HEK293 (cell line): Measurements from ENCODE around the gene MAML3.

Experiments used
- BCL11B ChIP-seq: fragments of 450-650 bp; formaldehyde crosslinking; IDR thresholded peaks from 2 replicates; pipeline ENCODE4 v1.5.1; 2016; ENCODE audit warnings: low read depth, missing biosample characterization, missing genetic modification characterization
- CTCF ChIP-seq: fragments of 450-650 bp; formaldehyde crosslinking; IDR thresholded peaks from 2 replicates; pipeline ENCODE4 v1.5.1; 2016; ENCODE audit warnings: missing biosample characterization, missing genetic modification characterization
- FEZF1 ChIP-seq: fragments of 450-650 bp; formaldehyde crosslinking; IDR thresholded peaks from 2 replicates; pipeline ENCODE4 v1.5.1; 2016; ENCODE audit warnings: missing biosample characterization, missing genetic modification characterization
- GFI1B ChIP-seq: fragments of 450-650 bp; formaldehyde crosslinking; IDR thresholded peaks from 2 replicates; pipeline ENCODE4 v1.5.1; 2016; ENCODE audit warnings: missing biosample characterization, missing genetic modification characterization
- GLI2 ChIP-seq: fragments of 450-650 bp; formaldehyde crosslinking; IDR thresholded peaks from 2 replicates; pipeline ENCODE4; 2017; ENCODE audit warnings: missing biosample characterization, missing genetic modification characterization, low read depth, borderline replicate concordance
- GLI4 ChIP-seq: fragments of 450-650 bp; formaldehyde crosslinking; IDR thresholded peaks from 2 replicates; pipeline ENCODE4 v1.5.1; 2016; ENCODE audit warnings: missing biosample characterization, missing genetic modification characterization
- GLIS1 ChIP-seq: fragments of 450-650 bp; formaldehyde crosslinking; IDR thresholded peaks from 2 replicates; pipeline ENCODE4 v1.5.1; 2016; ENCODE audit warnings: missing biosample characterization, missing genetic modification characterization
- GLIS2 ChIP-seq: fragments of 450-650 bp; formaldehyde crosslinking; IDR thresholded peaks from 2 replicates; pipeline ENCODE4 v1.5.1; 2016; ENCODE audit warnings: missing biosample characterization, missing genetic modification characterization
- HOXA7 ChIP-seq: sonication (generic); formaldehyde crosslinking; IDR thresholded peaks from 2 replicates; pipeline ENCODE4 v1.8.1; 2022; ENCODE audit warnings: missing genetic modification reagents, borderline replicate concordance
- MEIS1 ChIP-seq: sonication (generic); formaldehyde crosslinking; IDR thresholded peaks from 2 replicates; pipeline ENCODE4 v1.8.1; 2022; ENCODE audit warnings: missing genetic modification reagents, mild to moderate bottlenecking, borderline replicate concordance
- PRDM1 ChIP-seq: fragments of 450-650 bp; formaldehyde crosslinking; IDR thresholded peaks from 2 replicates; pipeline ENCODE4; 2016; ENCODE audit warnings: missing biosample characterization, missing genetic modification characterization
- REST ChIP-seq: fragments of 450-650 bp; formaldehyde crosslinking; IDR thresholded peaks from 2 replicates; pipeline ENCODE4 v1.5.1; 2016; ENCODE audit warnings: missing biosample characterization, missing genetic modification characterization
- ZBTB20 ChIP-seq: fragments of 450-650 bp; formaldehyde crosslinking; IDR thresholded peaks from 2 replicates; pipeline ENCODE4 v1.5.1; 2016; ENCODE audit warnings: missing biosample characterization, missing genetic modification characterization
- ZBTB21 ChIP-seq: fragments of 450-650 bp; formaldehyde crosslinking; IDR thresholded peaks from 2 replicates; pipeline ENCODE4 v1.5.1; 2017; ENCODE audit warnings: missing biosample characterization, missing genetic modification characterization
- ZFP37 ChIP-seq: fragments of 450-650 bp; formaldehyde crosslinking; IDR thresholded peaks from 2 replicates; pipeline ENCODE4 v1.5.1; 2016; ENCODE audit warnings: missing biosample characterization, missing genetic modification characterization
- ZFP41 ChIP-seq: fragments of 450-650 bp; formaldehyde crosslinking; IDR thresholded peaks from 2 replicates; pipeline ENCODE4 v1.5.1; 2016; ENCODE audit warnings: missing biosample characterization, missing genetic modification characterization, borderline replicate concordance
- ZNF114 ChIP-seq: fragments of 450-650 bp; formaldehyde crosslinking; IDR thresholded peaks from 2 replicates; pipeline ENCODE4 v1.5.0; 2017; ENCODE audit warnings: missing biosample characterization, missing genetic modification characterization
- ZNF146 ChIP-seq: fragments of 450-650 bp; formaldehyde crosslinking; IDR thresholded peaks from 2 replicates; pipeline ENCODE4 v1.5.1; 2016; ENCODE audit warnings: missing biosample characterization, missing genetic modification characterization
- ZNF214 ChIP-seq: fragments of 450-650 bp; formaldehyde crosslinking; IDR thresholded peaks from 2 replicates; pipeline ENCODE4 v1.5.1; 2017; ENCODE audit warnings: missing biosample characterization, mild to moderate bottlenecking, missing genetic modification characterization, borderline replicate concordance
- ZNF221 ChIP-seq: fragments of 450-650 bp; formaldehyde crosslinking; IDR thresholded peaks from 2 replicates; pipeline ENCODE4 v1.5.1; 2017; ENCODE audit warnings: missing biosample characterization, missing genetic modification characterization, borderline replicate concordance
- ZNF292 ChIP-seq: fragments of 450-650 bp; formaldehyde crosslinking; IDR thresholded peaks from 2 replicates; pipeline ENCODE4 v1.5.1; 2016; ENCODE audit warnings: low read depth, missing biosample characterization, missing genetic modification characterization, borderline replicate concordance
- ZNF302 ChIP-seq: fragments of 450-650 bp; formaldehyde crosslinking; IDR thresholded peaks from 2 replicates; pipeline ENCODE4 v1.5.1; 2016; ENCODE audit warnings: missing biosample characterization, missing genetic modification characterization, low read depth
- ZNF404 ChIP-seq: fragments of 450-650 bp; formaldehyde crosslinking; IDR thresholded peaks from 2 replicates; pipeline ENCODE4 v1.5.1; 2017; ENCODE audit warnings: missing biosample characterization, missing genetic modification characterization
- ZNF426 ChIP-seq: fragments of 450-650 bp; formaldehyde crosslinking; IDR thresholded peaks from 2 replicates; pipeline ENCODE4 v1.5.1; 2017; ENCODE audit warnings: missing biosample characterization, missing genetic modification characterization, mild to moderate bottlenecking, inconsistent platforms, moderate library complexity
- ZNF561 ChIP-seq: fragments of 450-650 bp; IDR thresholded peaks from 2 replicates; pipeline ENCODE4 v1.5.1; 2018; ENCODE audit warnings: missing biosample characterization, missing genetic modification characterization, borderline replicate concordance
- ZNF621 ChIP-seq: fragments of 450-650 bp; formaldehyde crosslinking; IDR thresholded peaks from 2 replicates; pipeline ENCODE4 v1.5.1; 2017; ENCODE audit warnings: missing biosample characterization, missing genetic modification characterization
- ZNF677 ChIP-seq: fragments of 450-650 bp; IDR thresholded peaks from 2 replicates; pipeline ENCODE4 v1.5.0; 2018; ENCODE audit warnings: missing biosample characterization, mild to moderate bottlenecking, missing genetic modification characterization, moderate library complexity
- ZNF704 ChIP-seq: fragments of 450-650 bp; formaldehyde crosslinking; IDR thresholded peaks from 2 replicates; pipeline ENCODE4 v1.5.1; 2016; ENCODE audit warnings: missing biosample characterization, missing genetic modification characterization
- ZNF837 ChIP-seq: fragments of 450-650 bp; formaldehyde crosslinking; IDR thresholded peaks from 2 replicates; pipeline ENCODE4 v1.5.1; 2016; ENCODE audit warnings: missing biosample characterization, missing genetic modification characterization
- ZSCAN16 ChIP-seq: fragments of 450-650 bp; formaldehyde crosslinking; IDR thresholded peaks from 2 replicates; pipeline ENCODE4 v1.5.1; 2016; ENCODE audit warnings: missing biosample characterization, missing genetic modification characterization
- ZSCAN4 ChIP-seq: fragments of 450-650 bp; formaldehyde crosslinking; IDR thresholded peaks from 2 replicates; pipeline ENCODE4 v1.5.1; 2017; ENCODE audit warnings: missing biosample characterization, missing genetic modification characterization
- TF ChIP-seq, protein P1 (sequence below): IDR thresholded peaks from 2 replicates; pipeline ENCODE4 v1.6.1; 2011; ENCODE audit warnings: mild to moderate bottlenecking, low read depth, low read length, borderline replicate concordance

The MAML3 gene

GRCh38 chr4:140153718-140154571 lies at the start of gene MAML3 (continued):
- no peak for TF ChIP-seq HOXA7 (CRISPR knock-in tag)
- TF ChIP-seq ZSCAN16 (tag by site-specific recombination): peak; percentile 93
- peak; percentile 53 for TF ChIP-seq FEZF1
- TF ChIP-seq BCL11B (tag by site-specific recombination): peak; percentile 81; the same call in 1 of the 2 replicates
- TF ChIP-seq MEIS1: no peak
- TF ChIP-seq GLI4 (tag by site-specific recombination): 0 out of 2 replicates have a peak, but pooled peaks have one; percentile 37
- no peak for TF ChIP-seq GLI2 (tag by site-specific recombination)
- no peak for TF ChIP-seq ZNF292 (tag by site-specific recombination)
- peak; percentile 92 for TF ChIP-seq ZNF561 (tag by site-specific recombination)
- peak; percentile 71 for TF ChIP-seq ZBTB20
- TF ChIP-seq GLIS2 (tag by site-specific recombination): peak; percentile 50; the same call in 1 of the 2 replicates
- peak; percentile 49; the same call in 1 of the 2 replicates for TF ChIP-seq GLIS1 (tag by site-specific recombination)
- no peak for TF ChIP-seq ZNF837 (tag by site-specific recombination)
- TF ChIP-seq, protein P1, sequence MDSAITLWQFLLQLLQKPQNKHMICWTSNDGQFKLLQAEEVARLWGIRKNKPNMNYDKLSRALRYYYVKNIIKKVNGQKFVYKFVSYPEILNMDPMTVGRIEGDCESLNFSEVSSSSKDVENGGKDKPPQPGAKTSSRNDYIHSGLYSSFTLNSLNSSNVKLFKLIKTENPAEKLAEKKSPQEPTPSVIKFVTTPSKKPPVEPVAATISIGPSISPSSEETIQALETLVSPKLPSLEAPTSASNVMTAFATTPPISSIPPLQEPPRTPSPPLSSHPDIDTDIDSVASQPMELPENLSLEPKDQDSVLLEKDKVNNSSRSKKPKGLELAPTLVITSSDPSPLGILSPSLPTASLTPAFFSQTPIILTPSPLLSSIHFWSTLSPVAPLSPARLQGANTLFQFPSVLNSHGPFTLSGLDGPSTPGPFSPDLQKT: no peak
- TF ChIP-seq ZNF221 (tag by site-specific recombination): no peak
- no peak for TF ChIP-seq ZNF302 (tag by site-specific recombination)
- peak; percentile 55; the same call in 1 of the 2 replicates for TF ChIP-seq REST (tag by site-specific recombination)
- no peak for TF ChIP-seq ZNF426 (tag by site-specific recombination)
- TF ChIP-seq GFI1B (tag by site-specific recombination): 0 out of 2 replicates have a peak, but pooled peaks have one; percentile 7
- TF ChIP-seq ZNF146 (tag by site-specific recombination): peak; percentile 78
- TF ChIP-seq ZNF114 (tag by site-specific recombination): no peak
- peak; percentile 95 for TF ChIP-seq ZFP37 (tag by site-specific recombination)
- no peak for TF ChIP-seq ZBTB21
- TF ChIP-seq ZNF214 (tag by site-specific recombination): no peak
- no peak for TF ChIP-seq ZNF704 (tag by site-specific recombination)
- TF ChIP-seq ZFP41 (tag by site-specific recombination): no peak
- TF ChIP-seq ZNF404: no peak
- no peak for TF ChIP-seq ZNF677
- no peak for TF ChIP-seq PRDM1 (tag by site-specific recombination)
- 0 out of 2 replicates have a peak, but pooled peaks have one; percentile 15 for TF ChIP-seq CTCF (tag by site-specific recombination)
- TF ChIP-seq ZNF621 (tag by site-specific recombination): no peak
- peak; percentile 89 for TF ChIP-seq ZSCAN4
